ENCODE measurements around the gene PIKFYVE.

DNA sequence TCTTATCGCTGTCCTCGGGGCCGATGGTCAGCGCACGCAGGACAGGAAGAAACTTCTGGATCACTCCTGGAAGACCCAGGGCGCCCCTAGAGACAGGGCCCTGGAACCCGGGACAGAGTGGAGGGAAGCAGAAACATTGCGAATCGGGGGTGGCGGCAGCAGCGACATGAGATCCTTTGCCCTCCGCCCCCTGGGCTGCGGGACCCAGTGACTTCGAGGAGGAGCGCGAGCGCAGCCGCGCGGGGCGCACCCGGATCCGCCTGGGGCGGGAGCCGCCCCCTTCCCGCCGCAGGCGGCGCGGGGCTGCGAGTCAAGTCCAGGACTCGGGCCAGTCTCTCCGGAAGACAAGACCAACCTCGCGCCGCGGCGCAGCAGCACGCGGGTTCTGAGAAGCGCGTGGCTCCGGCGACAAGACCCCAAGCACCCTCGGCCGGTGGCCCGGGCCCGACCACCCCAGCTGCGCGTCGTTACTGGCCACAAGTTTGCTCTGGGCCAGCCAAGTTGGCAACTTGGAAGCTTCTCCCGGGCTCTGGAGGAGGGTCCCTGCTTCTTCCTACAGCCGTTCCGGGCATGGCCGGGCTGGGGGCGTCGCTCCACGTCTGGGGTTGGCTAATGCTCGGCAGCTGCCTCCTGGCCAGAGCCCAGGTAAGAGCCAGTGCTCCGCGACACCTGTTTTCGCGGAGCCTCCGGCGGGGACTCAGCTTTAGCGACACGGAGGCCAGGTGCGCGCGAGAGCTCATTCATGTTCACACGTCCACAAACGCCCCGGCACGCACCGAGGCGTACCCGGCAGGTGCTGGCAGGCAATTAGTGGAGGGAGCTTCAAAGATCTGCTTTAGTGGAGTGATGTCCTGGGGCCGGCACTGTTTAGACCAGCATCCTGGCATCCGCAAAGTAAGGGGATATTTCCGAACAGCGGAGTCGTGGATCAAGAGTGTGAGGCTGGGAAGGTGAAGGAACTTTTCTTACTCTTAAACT lies 140.7 kb downstream of the PIKFYVE start, which contains the start of gene PTH2R:
- TF ChIP-seq, protein P1, sequence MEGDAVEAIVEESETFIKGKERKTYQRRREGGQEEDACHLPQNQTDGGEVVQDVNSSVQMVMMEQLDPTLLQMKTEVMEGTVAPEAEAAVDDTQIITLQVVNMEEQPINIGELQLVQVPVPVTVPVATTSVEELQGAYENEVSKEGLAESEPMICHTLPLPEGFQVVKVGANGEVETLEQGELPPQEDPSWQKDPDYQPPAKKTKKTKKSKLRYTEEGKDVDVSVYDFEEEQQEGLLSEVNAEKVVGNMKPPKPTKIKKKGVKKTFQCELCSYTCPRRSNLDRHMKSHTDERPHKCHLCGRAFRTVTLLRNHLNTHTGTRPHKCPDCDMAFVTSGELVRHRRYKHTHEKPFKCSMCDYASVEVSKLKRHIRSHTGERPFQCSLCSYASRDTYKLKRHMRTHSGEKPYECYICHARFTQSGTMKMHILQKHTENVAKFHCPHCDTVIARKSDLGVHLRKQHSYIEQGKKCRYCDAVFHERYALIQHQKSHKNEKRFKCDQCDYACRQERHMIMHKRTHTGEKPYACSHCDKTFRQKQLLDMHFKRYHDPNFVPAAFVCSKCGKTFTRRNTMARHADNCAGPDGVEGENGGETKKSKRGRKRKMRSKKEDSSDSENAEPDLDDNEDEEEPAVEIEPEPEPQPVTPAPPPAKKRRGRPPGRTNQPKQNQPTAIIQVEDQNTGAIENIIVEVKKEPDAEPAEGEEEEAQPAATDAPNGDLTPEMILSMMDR (IDR thresholded peaks at IDR 0.05; ENCODE audit: low read depth, low read length), result no peak
- no peak for TF ChIP-seq EZH2phosphoT487 (IDR thresholded peaks at IDR 0.05; ENCODE audit: low read depth)

All from OCI-LY3 (cell line).